ENCODE results near the gene COL8A2.

Gene COL8A2

GRCh38 chr1:36118447-36119204 lies 6.4 kb downstream of the COL8A2 start:
- ChIA-PET CTCF (interaction anchor here (0.6 to 4.0 kb wide), 4 partner anchors 16 to 319 kb away, joined by 4 to 20 read pairs (median 6); no protein-coding TSS in a partner anchor), POLR2A (interaction anchor here (0.6 to 1.1 kb wide), 5 partner anchors 8 to 185 kb away, joined by 3 read pairs; no protein-coding TSS in a partner anchor)
- TF ChIP-seq FOXA1 (IDR thresholded peaks at IDR 0.05) = no peak
- TF ChIP-seq HDGF (IDR thresholded peaks at IDR 0.05; ENCODE audit: borderline replicate concordance) = no peak
- TF ChIP-seq ELF4 (IDR thresholded peaks at IDR 0.05) = no peak
- TF ChIP-seq ARNT (IDR thresholded peaks at IDR 0.05) = no peak
- TF ChIP-seq FOXK2 (IDR thresholded peaks at IDR 0.05) = no peak
- no peak for TF ChIP-seq TARDBP (IDR thresholded peaks at IDR 0.05)
- TF ChIP-seq FOXM1 (IDR thresholded peaks at IDR 0.05; ENCODE audit: borderline replicate concordance) = no peak
- no peak for TF ChIP-seq PKNOX1 (IDR thresholded peaks at IDR 0.05)
- no peak for TF ChIP-seq BHLHE40 (IDR thresholded peaks at IDR 0.05; ENCODE audit: borderline replicate concordance)
- no peak for TF ChIP-seq ZNF384 (IDR thresholded peaks at IDR 0.05)
- no peak for TF ChIP-seq NFRKB (IDR thresholded peaks at IDR 0.05)
- no peak for TF ChIP-seq L3MBTL2 (conservative IDR thresholded peaks at IDR 0.05)
- TF ChIP-seq SUZ12 (IDR thresholded peaks at IDR 0.05) = no peak
- TF ChIP-seq CTBP1 (IDR thresholded peaks at IDR 0.05; ENCODE audit: borderline replicate concordance) = no peak
- no peak for TF ChIP-seq LEF1 (IDR thresholded peaks at IDR 0.05; ENCODE audit: borderline replicate concordance)
- TF ChIP-seq SP1 (IDR thresholded peaks at IDR 0.05) = no peak
- no peak for DNase-seq (ENCODE audit: extremely low spot score)

GRCh38 chr1:36116901-36117300 lies 8.1 kb downstream of the COL8A2 start:
- CTCF ChIA-PET = interaction anchor here (4.0 kb wide), 1 partner anchor 18 kb away, joined by 20 read pairs; no protein-coding TSS in a partner anchor
- POLR2A ChIA-PET = interaction anchor here (0.9 to 1.0 kb wide), 3 partner anchors 11 to 18 kb away, joined by 3 read pairs; no protein-coding TSS in a partner anchor
- no peak for TF ChIP-seq NFRKB (IDR thresholded peaks at IDR 0.05)
- TF ChIP-seq ELF4 (IDR thresholded peaks at IDR 0.05) = no peak
- no peak for DNase-seq (ENCODE audit: extremely low spot score)

- TF ChIP-seq HDGF (IDR thresholded peaks at IDR 0.05; ENCODE audit: borderline replicate concordance) (no peak), ELF4 (IDR thresholded peaks at IDR 0.05) (no peak)
- POLR2A ChIA-PET = interaction anchor here (0.8 to 1.0 kb wide), 3 partner anchors 12 to 33 kb away, joined by 3 read pairs; partner anchors contain the start of gene TRAPPC3
- DNase-seq (ENCODE audit: extremely low spot score) = no peak
- CTCF ChIA-PET = interaction anchor here (1.0 to 4.0 kb wide), 2 partner anchors 15 to 19 kb away, joined by 3 to 20 read pairs; no protein-coding TSS in a partner anchor
These were observed 9.1 kb downstream of the COL8A2 start for GRCh38 chr1:36115931-36116330.

GRCh38 chr1:36115200-36115669 lies 9.8 kb downstream of the COL8A2 start:
- no peak for DNase-seq (ENCODE audit: extremely low spot score)

GRCh38 chr1:36114371-36114770 lies 10.7 kb downstream of the COL8A2 start:
- no peak for TF ChIP-seq PKNOX1 (IDR thresholded peaks at IDR 0.05)
- no peak for TF ChIP-seq SUZ12 (IDR thresholded peaks at IDR 0.05)
- TF ChIP-seq LEF1 (IDR thresholded peaks at IDR 0.05; ENCODE audit: borderline replicate concordance) = no peak
- TF ChIP-seq ARNT (IDR thresholded peaks at IDR 0.05) = no peak
- no peak for TF ChIP-seq ELF4 (IDR thresholded peaks at IDR 0.05)
- TF ChIP-seq FOXK2 (IDR thresholded peaks at IDR 0.05) = no peak
- TF ChIP-seq ZNF384 (IDR thresholded peaks at IDR 0.05) = no peak
- no peak for TF ChIP-seq L3MBTL2 (conservative IDR thresholded peaks at IDR 0.05)
- no peak for TF ChIP-seq FOXA1 (IDR thresholded peaks at IDR 0.05)
- TF ChIP-seq NFRKB (IDR thresholded peaks at IDR 0.05) = no peak
- TF ChIP-seq FOXM1 (IDR thresholded peaks at IDR 0.05; ENCODE audit: borderline replicate concordance) = no peak
- no peak for TF ChIP-seq BHLHE40 (IDR thresholded peaks at IDR 0.05; ENCODE audit: borderline replicate concordance)
- TF ChIP-seq SP1 (IDR thresholded peaks at IDR 0.05) = no peak
- no peak for TF ChIP-seq CTBP1 (IDR thresholded peaks at IDR 0.05; ENCODE audit: borderline replicate concordance)
- no peak for TF ChIP-seq HDGF (IDR thresholded peaks at IDR 0.05; ENCODE audit: borderline replicate concordance)
- POLR2A ChIA-PET = no interaction called here
- no peak for DNase-seq (ENCODE audit: extremely low spot score)
- CTCF ChIA-PET = interaction anchor here (0.6 kb wide), 1 partner anchor 202 kb away, joined by 3 read pairs; no protein-coding TSS in a partner anchor

More at GRCh38 chr1:36115200-36115669, 9.8 kb downstream of the COL8A2 start:
- ChIA-PET POLR2A (interaction anchor here (0.8 to 1.0 kb wide), 3 partner anchors 12 to 34 kb away, joined by 3 read pairs; partner anchors contain the start of gene TRAPPC3), CTCF (interaction anchor here (1.0 to 4.0 kb wide), 2 partner anchors 16 to 19 kb away, joined by 3 to 20 read pairs; no protein-coding TSS in a partner anchor)
- TF ChIP-seq HDGF (IDR thresholded peaks at IDR 0.05; ENCODE audit: borderline replicate concordance) (no peak), L3MBTL2 (conservative IDR thresholded peaks at IDR 0.05) (no peak), ARNT (IDR thresholded peaks at IDR 0.05) (no peak), FOXK2 (IDR thresholded peaks at IDR 0.05) (no peak), CTBP1 (IDR thresholded peaks at IDR 0.05; ENCODE audit: borderline replicate concordance) (no peak), TARDBP (IDR thresholded peaks at IDR 0.05) (no peak), FOXA1 (IDR thresholded peaks at IDR 0.05) (no peak), ZNF384 (IDR thresholded peaks at IDR 0.05) (no peak), SUZ12 (IDR thresholded peaks at IDR 0.05) (no peak), PKNOX1 (IDR thresholded peaks at IDR 0.05) (no peak)

GRCh38 chr1:36112823-36113222 lies 12.2 kb downstream of the COL8A2 start:
- TF ChIP-seq ZNF384 (IDR thresholded peaks at IDR 0.05) (no peak), ARNT (IDR thresholded peaks at IDR 0.05) (no peak), TARDBP (IDR thresholded peaks at IDR 0.05) (no peak), FOXM1 (IDR thresholded peaks at IDR 0.05; ENCODE audit: borderline replicate concordance) (no peak), FOXK2 (IDR thresholded peaks at IDR 0.05) (no peak), FOXA1 (IDR thresholded peaks at IDR 0.05) (no peak), SUZ12 (IDR thresholded peaks at IDR 0.05) (no peak), BHLHE40 (IDR thresholded peaks at IDR 0.05; ENCODE audit: borderline replicate concordance) (no peak), LEF1 (IDR thresholded peaks at IDR 0.05; ENCODE audit: borderline replicate concordance) (no peak), HDGF (IDR thresholded peaks at IDR 0.05; ENCODE audit: borderline replicate concordance) (no peak), ELF4 (IDR thresholded peaks at IDR 0.05) (no peak), PKNOX1 (IDR thresholded peaks at IDR 0.05) (no peak), SP1 (IDR thresholded peaks at IDR 0.05) (no peak), L3MBTL2 (conservative IDR thresholded peaks at IDR 0.05) (no peak), CTBP1 (IDR thresholded peaks at IDR 0.05; ENCODE audit: borderline replicate concordance) (no peak), NFRKB (IDR thresholded peaks at IDR 0.05) (no peak)
- DNase-seq (ENCODE audit: extremely low spot score) = no peak
- ChIA-PET CTCF (no interaction called here), POLR2A (no interaction called here)
